ENCODE data around the gene DBP. TPM values are rescaled to one million over a fixed set of nuclear protein-coding genes. Genes with fewer than 3 reads are reported as not detected.

Gene DBP
- total RNA-seq, 1 donor from 2014 or later: 6.8 TPM

GRCh38 chr19:48618916-48619691, 18.1 kb downstream of the DBP start, which contains the start of the genes RPL18 and SPHK2:
TSS of gene RPL18 (minus strand) at chr19:48619178. CDS start at chr19:48619143, 35 bp downstream.
TSS of gene SPHK2 (plus strand) at chr19:48619506. CDS start at chr19:48620515, 1,009 bp downstream.
- Histone ChIP-seq H3K27me3 (ENCODE audit: control insufficient read depth in 3 of 3, insufficient read depth in 3 of 3, low read length in 3 of 3) (no peaks in the 10 kb centered on the region), H3K27ac (ENCODE audit: low read depth, low read length) (peak within 1 kb of the TSS; percentile 87), H3K9me3 (ENCODE audit: control insufficient read depth in 3 of 3, low read length in 3 of 3) (no peaks in the 10 kb centered on the region), H3K36me3 (ENCODE audit: control insufficient read depth in 3 of 3, insufficient read depth in 3 of 3, low read length in 3 of 3) (peaks cover 24 to 31% (median 30%) of the 10 kb centered on the region in 3 donors), H3K9ac (ENCODE audit: low read depth in 1 of 3, low read length in 3 of 3) (peak within 1 kb of the TSS; percentile 92 to 97 (median 94)), H3K4me3 (ENCODE audit: low read length in 3 of 3) (peak within 1 kb of the TSS; percentile 91 to 97 (median 95)), H3K4me1 (ENCODE audit: control insufficient read depth in 3 of 3, insufficient read depth in 3 of 3, low read length in 3 of 3) (peaks cover 41 to 63% (median 51%) of the 10 kb centered on the region in 3 donors)

- Histone ChIP-seq H3K9ac (ENCODE audit: low read depth in 1 of 3, low read length in 3 of 3) (peak overlapping the region; percentile 84 to 97 (median 92)), H3K36me3 (ENCODE audit: control insufficient read depth in 3 of 3, insufficient read depth in 3 of 3, low read length in 3 of 3) (peaks cover 24 to 31% (median 30%) of the 10 kb centered on the region in 3 donors), H3K27ac (ENCODE audit: low read depth, low read length) (peak overlapping the region; percentile 80), H3K4me3 (ENCODE audit: low read length in 3 of 3) (peak overlapping the region; percentile 90 to 97 (median 95)), H3K9me3 (ENCODE audit: control insufficient read depth in 3 of 3, low read length in 3 of 3) (no peaks in the 10 kb centered on the region), H3K4me1 (ENCODE audit: control insufficient read depth in 3 of 3, insufficient read depth in 3 of 3, low read length in 3 of 3) (peaks cover 43 to 65% (median 53%) of the 10 kb centered on the region in 3 donors), H3K27me3 (ENCODE audit: control insufficient read depth in 3 of 3, insufficient read depth in 3 of 3, low read length in 3 of 3) (no peaks in the 10 kb centered on the region)
Measured at GRCh38 chr19:48618278-48618915, 18.8 kb downstream of the DBP start.

- peaks cover 47 to 71% (median 60%) of the 10 kb centered on the region in 3 donors for H3K4me1 ChIP-seq (ENCODE audit: control insufficient read depth in 3 of 3, insufficient read depth in 3 of 3, low read length in 3 of 3)
- peak overlapping the region; percentile 90 to 97 (median 95) for H3K4me3 ChIP-seq (ENCODE audit: low read length in 3 of 3)
- H3K27ac ChIP-seq (ENCODE audit: low read depth, low read length): no peak overlapping the region
- H3K9ac ChIP-seq (ENCODE audit: low read depth in 1 of 3, low read length in 3 of 3): peak overlapping the region; percentile 84 to 97 (median 92)
- H3K9me3 ChIP-seq (ENCODE audit: control insufficient read depth in 3 of 3, low read length in 3 of 3): no peaks in the 10 kb centered on the region
- H3K27me3 ChIP-seq (ENCODE audit: control insufficient read depth in 3 of 3, insufficient read depth in 3 of 3, low read length in 3 of 3): no peaks in the 10 kb centered on the region
- peaks cover 24 to 31% (median 30%) of the 10 kb centered on the region in 3 donors for H3K36me3 ChIP-seq (ENCODE audit: control insufficient read depth in 3 of 3, insufficient read depth in 3 of 3, low read length in 3 of 3)
Measured at GRCh38 chr19:48617146-48617937, 19.8 kb downstream of the DBP start.

DNA sequence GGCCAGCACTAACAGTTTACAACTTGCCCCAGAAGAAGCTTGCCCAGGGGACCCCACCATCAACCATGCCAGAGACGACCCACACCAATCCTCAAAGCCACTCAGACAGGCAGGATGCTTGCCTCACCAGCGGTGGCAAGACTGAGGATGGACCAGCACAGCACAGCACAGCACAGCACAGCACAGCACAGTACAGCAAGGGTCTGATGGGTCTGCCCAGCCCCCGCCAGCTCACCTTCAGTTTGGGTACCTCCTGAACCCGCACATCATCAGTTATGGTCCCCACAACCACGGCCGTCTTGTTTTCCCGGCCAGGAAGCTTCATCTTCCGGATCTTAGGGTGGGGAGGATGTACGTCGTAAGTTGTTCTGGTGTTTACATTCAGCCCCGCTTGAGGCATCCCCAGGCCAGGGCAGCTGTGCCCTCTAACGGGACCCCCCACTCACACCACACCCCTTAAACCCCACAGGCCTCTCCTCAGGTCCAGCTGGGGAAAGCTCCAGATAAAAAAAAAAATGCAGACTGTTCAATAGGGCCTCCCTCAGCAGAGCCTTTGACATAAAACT, 20.6 kb downstream of the DBP start:
- H3K9ac ChIP-seq (ENCODE audit: low read depth in 1 of 3, low read length in 3 of 3): peak overlapping the region in 2 of 3 donors; percentile 20 to 40
- peaks cover 47 to 71% (median 60%) of the 10 kb centered on the region in 3 donors for H3K4me1 ChIP-seq (ENCODE audit: control insufficient read depth in 3 of 3, insufficient read depth in 3 of 3, low read length in 3 of 3)

GRCh38 chr19:48616041-48616436, 21.1 kb downstream of the DBP start:
- peaks cover 22 to 30% (median 29%) of the 10 kb centered on the region in 3 donors for H3K36me3 ChIP-seq (ENCODE audit: control insufficient read depth in 3 of 3, insufficient read depth in 3 of 3, low read length in 3 of 3)
- H3K9ac ChIP-seq (ENCODE audit: low read depth in 1 of 3, low read length in 3 of 3): no peak overlapping the region
- no peak overlapping the region for H3K4me3 ChIP-seq (ENCODE audit: low read length in 3 of 3)
- H3K4me1 ChIP-seq (ENCODE audit: control insufficient read depth in 3 of 3, insufficient read depth in 3 of 3, low read length in 3 of 3): peaks cover 47 to 71% (median 60%) of the 10 kb centered on the region in 3 donors
- no peak overlapping the region for H3K27ac ChIP-seq (ENCODE audit: low read depth, low read length)
- H3K27me3 ChIP-seq (ENCODE audit: control insufficient read depth in 3 of 3, insufficient read depth in 3 of 3, low read length in 3 of 3): no peaks in the 10 kb centered on the region
- H3K9me3 ChIP-seq (ENCODE audit: control insufficient read depth in 3 of 3, low read length in 3 of 3): no peaks in the 10 kb centered on the region

More for the DNA sequence above, 20.6 kb downstream of the DBP start:
- Histone ChIP-seq H3K36me3 (ENCODE audit: control insufficient read depth in 3 of 3, insufficient read depth in 3 of 3, low read length in 3 of 3) (peaks cover 22 to 31% (median 30%) of the 10 kb centered on the region in 3 donors), H3K9me3 (ENCODE audit: control insufficient read depth in 3 of 3, low read length in 3 of 3) (no peaks in the 10 kb centered on the region), H3K4me3 (ENCODE audit: low read length in 3 of 3) (no peak overlapping the region), H3K27me3 (ENCODE audit: control insufficient read depth in 3 of 3, insufficient read depth in 3 of 3, low read length in 3 of 3) (no peaks in the 10 kb centered on the region), H3K27ac (ENCODE audit: low read depth, low read length) (no peak overlapping the region)

GRCh38 chr19:48615231-48616040, 21.7 kb downstream of the DBP start:
- no peak overlapping the region for H3K4me3 ChIP-seq (ENCODE audit: low read length in 3 of 3)
- no peaks in the 10 kb centered on the region for H3K27me3 ChIP-seq (ENCODE audit: control insufficient read depth in 3 of 3, insufficient read depth in 3 of 3, low read length in 3 of 3)
- peaks cover 47 to 71% (median 60%) of the 10 kb centered on the region in 3 donors for H3K4me1 ChIP-seq (ENCODE audit: control insufficient read depth in 3 of 3, insufficient read depth in 3 of 3, low read length in 3 of 3)
- no peak overlapping the region for H3K27ac ChIP-seq (ENCODE audit: low read depth, low read length)
- H3K36me3 ChIP-seq (ENCODE audit: control insufficient read depth in 3 of 3, insufficient read depth in 3 of 3, low read length in 3 of 3): peaks cover 22 to 30% (median 29%) of the 10 kb centered on the region in 3 donors
- H3K9me3 ChIP-seq (ENCODE audit: control insufficient read depth in 3 of 3, low read length in 3 of 3): no peaks in the 10 kb centered on the region
- no peak overlapping the region for H3K9ac ChIP-seq (ENCODE audit: low read depth in 1 of 3, low read length in 3 of 3)

DNA sequence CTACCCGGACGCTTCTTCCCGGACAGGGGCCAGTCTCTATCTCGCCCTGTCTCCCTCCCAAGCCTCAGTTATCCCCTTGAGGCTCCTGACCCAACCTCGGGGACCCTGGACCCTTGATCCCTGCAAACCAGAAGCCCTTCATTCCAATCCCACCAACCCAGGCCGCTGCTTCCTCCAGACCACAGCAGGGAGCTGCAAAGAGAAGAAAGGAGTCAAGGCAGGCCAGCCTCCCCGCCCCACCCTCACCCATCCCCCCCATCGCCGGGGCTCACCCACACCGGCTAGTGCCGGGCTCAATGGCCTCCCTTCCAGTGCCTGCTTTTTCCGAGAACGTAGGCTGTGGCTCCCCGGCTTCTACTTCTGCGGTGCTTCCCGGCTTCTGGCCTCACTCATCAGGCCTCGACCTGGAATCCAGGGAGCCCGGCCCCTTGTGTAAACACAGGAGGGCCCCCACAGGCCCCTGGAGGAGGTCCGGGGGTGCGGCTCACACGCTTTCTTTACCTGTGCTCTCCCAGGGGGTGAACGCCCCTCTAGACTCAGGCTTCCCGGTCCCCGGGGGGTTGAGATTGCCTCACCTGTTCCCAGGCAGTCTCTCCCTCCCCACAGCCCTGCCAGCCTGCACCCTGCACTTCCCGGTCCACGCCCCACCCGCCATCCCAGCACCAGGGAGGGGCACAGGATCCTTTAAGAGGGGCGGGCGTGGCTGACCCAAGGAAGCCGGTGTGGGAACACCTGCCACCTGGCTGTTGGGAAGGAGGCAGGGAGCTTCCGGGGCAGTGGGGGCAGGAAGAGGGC, 22.5 kb downstream of the DBP start, which contains the start of gene FAM83E:
FAM83E (minus strand) TSS at position 641 of the 795 bp plus-strand sequence. CDS start 1,704 bp downstream, outside the sequence.
- Histone ChIP-seq H3K4me3 (ENCODE audit: low read length in 3 of 3) (peak within 1 kb of the TSS in 1 of 3 donors; percentile 13), H3K27me3 (ENCODE audit: control insufficient read depth in 3 of 3, insufficient read depth in 3 of 3, low read length in 3 of 3) (no peaks in the 10 kb centered on the region), H3K9ac (ENCODE audit: low read depth in 1 of 3, low read length in 3 of 3) (peak within 1 kb of the TSS in 2 of 3 donors; percentile 51 to 79), H3K9me3 (ENCODE audit: control insufficient read depth in 3 of 3, low read length in 3 of 3) (no peaks in the 10 kb centered on the region), H3K4me1 (ENCODE audit: control insufficient read depth in 3 of 3, insufficient read depth in 3 of 3, low read length in 3 of 3) (peaks cover 41 to 64% (median 53%) of the 10 kb centered on the region in 3 donors), H3K36me3 (ENCODE audit: control insufficient read depth in 3 of 3, insufficient read depth in 3 of 3, low read length in 3 of 3) (peaks cover 22 to 30% (median 29%) of the 10 kb centered on the region in 3 donors), H3K27ac (ENCODE audit: low read depth, low read length) (peak within 1 kb of the TSS; percentile 77)

DNA sequence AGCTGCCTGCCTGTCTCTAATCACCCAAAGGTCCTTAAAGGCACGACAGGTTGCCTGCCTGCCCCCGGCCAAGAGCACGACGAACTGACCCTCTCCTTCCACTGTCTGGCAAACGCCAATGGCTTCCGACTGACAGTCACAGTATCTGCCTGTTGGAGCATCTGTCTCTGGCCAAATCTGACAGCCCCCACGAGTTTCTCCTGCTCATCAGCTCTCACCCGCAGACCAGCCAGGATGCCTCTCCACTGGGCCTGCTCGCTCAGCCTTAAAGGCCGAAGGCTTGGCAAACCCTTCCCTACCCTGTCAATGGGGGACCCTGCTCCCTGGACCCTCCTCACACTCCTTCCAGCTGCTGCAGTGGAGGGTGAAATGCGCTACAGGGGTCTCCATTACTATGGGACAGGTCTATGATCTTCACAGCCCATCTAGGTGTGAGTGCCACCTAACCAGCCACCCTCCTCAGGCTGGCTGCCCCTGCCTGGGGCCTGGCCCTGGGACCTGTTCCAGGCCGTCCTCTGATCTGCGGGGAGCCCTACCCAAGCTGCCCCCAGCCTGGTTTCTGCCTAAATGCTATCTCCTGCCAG, 23.2 kb downstream of the DBP start:
- Histone ChIP-seq H3K4me1 (ENCODE audit: control insufficient read depth in 3 of 3, insufficient read depth in 3 of 3, low read length in 3 of 3) (peaks cover 41 to 61% (median 51%) of the 10 kb centered on the region in 3 donors), H3K9ac (ENCODE audit: low read depth in 1 of 3, low read length in 3 of 3) (peak overlapping the region in 2 of 3 donors; percentile 51 to 79), H3K36me3 (ENCODE audit: control insufficient read depth in 3 of 3, insufficient read depth in 3 of 3, low read length in 3 of 3) (peaks cover 22 to 30% (median 29%) of the 10 kb centered on the region in 3 donors), H3K9me3 (ENCODE audit: control insufficient read depth in 3 of 3, low read length in 3 of 3) (no peaks in the 10 kb centered on the region), H3K27ac (ENCODE audit: low read depth, low read length) (peak overlapping the region; percentile 77), H3K27me3 (ENCODE audit: control insufficient read depth in 3 of 3, insufficient read depth in 3 of 3, low read length in 3 of 3) (no peaks in the 10 kb centered on the region), H3K4me3 (ENCODE audit: low read length in 3 of 3) (peak overlapping the region in 1 of 3 donors; percentile 13)

Measured in skeletal muscle tissue (tissue), 4 donors.